GM21723 (cell line): ENCODE data around the gene DNAJC7.

Experiments used
- ATAC-seq: cut with Tn5 transposase; IDR thresholded peaks from one replicate; pipeline ENCODE4 v1.9.1; 2021; ENCODE audit warnings: mild to moderate bottlenecking, moderate library complexity; ENCODE audit not compliant: unreplicated experiment

Gene DNAJC7

DNA sequence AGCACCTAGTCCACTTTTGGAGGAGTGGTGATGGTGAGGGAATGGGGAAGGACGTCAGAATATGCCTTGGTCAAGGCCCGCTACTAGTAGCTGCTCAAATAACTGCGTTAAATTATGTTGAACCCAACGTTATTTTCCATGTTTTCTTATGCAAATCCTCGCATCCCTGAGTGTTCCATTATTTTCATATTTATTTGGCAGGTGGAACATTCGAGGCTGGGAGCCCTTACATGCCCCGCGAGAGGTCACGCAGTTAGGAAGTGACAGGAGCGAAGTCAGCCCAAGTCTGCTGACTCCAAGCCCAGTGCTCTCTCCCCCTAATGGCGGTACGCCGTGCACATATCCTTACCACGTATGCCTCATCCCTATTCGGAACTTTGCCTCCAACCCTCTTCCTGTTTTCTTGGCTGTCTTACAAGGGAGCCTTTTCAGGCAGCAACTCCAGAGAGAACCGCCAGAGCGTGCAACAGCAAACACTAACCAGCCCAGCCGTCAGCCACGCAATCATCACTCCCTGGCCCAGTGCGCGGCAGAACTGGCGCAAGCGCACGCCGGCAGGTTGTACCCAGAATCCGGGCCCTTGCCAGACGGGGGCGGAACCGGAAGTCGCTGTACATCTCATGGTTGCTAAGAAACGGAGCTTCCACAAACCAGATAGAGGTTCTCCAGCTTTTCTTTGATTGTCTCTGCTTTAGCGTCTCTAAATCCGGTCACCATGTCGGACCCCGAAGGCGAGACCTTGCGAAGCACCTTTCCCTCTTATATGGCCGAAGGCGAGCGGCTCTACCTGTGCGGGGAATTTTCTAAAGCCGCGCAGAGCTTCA, 87.0 kb downstream of the DNAJC7 start, which contains the start of gene ODAD4:
ODAD4 (plus strand) TSS at position 609 of the 824 bp plus-strand sequence; CDS start at position 716, 107 bp downstream.
- peak; percentile 88 for ATAC-seq

DNA sequence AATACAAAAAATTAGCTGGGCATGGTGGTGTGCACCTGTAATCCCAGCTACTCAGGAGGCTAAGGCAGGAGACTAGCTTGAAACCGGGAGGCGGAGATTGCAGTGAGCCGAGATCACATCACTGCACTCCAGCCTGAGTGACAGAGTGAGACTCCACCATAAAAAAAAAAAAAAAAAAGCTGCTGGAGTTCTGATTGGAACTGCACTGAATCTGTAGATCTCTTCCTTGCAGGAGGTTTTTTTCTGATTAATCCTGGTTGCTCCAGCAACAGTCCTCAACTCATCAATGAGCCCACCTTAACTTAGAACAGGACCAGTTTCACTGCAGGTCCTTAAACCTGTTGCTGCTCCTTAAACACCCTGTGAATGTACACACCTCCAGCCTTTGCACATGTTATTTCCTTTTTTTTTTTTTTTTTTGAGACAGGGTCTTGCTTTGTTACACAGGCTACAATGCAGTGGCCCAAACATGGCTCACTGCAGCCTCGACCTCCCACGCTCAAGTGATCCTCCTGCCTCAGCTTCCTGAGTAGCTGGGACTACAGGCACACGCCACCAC, 88.5 kb downstream of the DNAJC7 start:
- ATAC-seq = no peak
